Fibroblast of lung (primary cell): ENCODE measurements around the gene UBA1. TPM values are rescaled to one million over a fixed set of nuclear protein-coding genes. Genes with fewer than 3 reads are reported as not detected.

ENCODE experiments used
- DNase-seq, 2 donors: peaks; one replicate each; pipeline versions ENCODE4 v3.0.0 to v3.0.0-alpha.2; 2010; ENCODE audit warnings: low read depth in 2 of 2
- H2AFZ ChIP-seq: 2 replicates; pipeline ENCODE4 v1.5.1; 2012; ENCODE audit warnings: low read length, control low read depth, inconsistent platforms
- H3K27ac ChIP-seq: 2 replicates; pipeline ENCODE4 v1.5.1; 2011; ENCODE audit warnings: low read length, control low read depth; ENCODE audit not compliant: insufficient read depth
- H3K27me3 ChIP-seq: 2 replicates; pipeline ENCODE4 v1.5.1; 2011; ENCODE audit warnings: mild to moderate bottlenecking, low read length; ENCODE audit not compliant: control insufficient read depth, insufficient read depth
- H3K36me3 ChIP-seq: 2 replicates; pipeline ENCODE4 v1.5.1; 2011; ENCODE audit warnings: low read length; ENCODE audit not compliant: control insufficient read depth, insufficient read depth
- H3K4me1 ChIP-seq: 2 replicates; pipeline ENCODE4 v1.5.1; 2011; ENCODE audit warnings: low read length; ENCODE audit not compliant: control insufficient read depth, insufficient read depth; ENCODE audit errors: extremely low read depth
- H3K4me2 ChIP-seq: 2 replicates; pipeline ENCODE4 v1.5.1; 2011; ENCODE audit warnings: low read length, control low read depth; ENCODE audit not compliant: insufficient read depth; ENCODE audit errors: extremely low read depth
- H3K4me3 ChIP-seq, 4 experiments: fragments of 200-600 bp in 1 of 4; sonication (generic) in 1 of 4; replicated peaks in 1 of 4; 2 replicates each; pipeline ENCODE4 v1.5.1; 2011 to 2016; ENCODE audit warnings: low read length in 4 of 4, low read depth in 3 of 4, mild to moderate bottlenecking in 3 of 4, control low read depth in 2 of 4, inconsistent platforms in 1 of 4, mixed read lengths in 1 of 4; ENCODE audit not compliant: insufficient read depth in 1 of 4; ENCODE audit errors: control extremely low read depth in 1 of 4
- H3K79me2 ChIP-seq: 2 replicates; pipeline ENCODE4 v1.5.1; 2012; ENCODE audit warnings: mild to moderate bottlenecking, low read length, inconsistent platforms; ENCODE audit not compliant: control insufficient read depth, insufficient read depth
- H3K9ac ChIP-seq: 2 replicates; pipeline ENCODE4 v1.5.1; 2011; ENCODE audit warnings: mild to moderate bottlenecking, low read length, control low read depth; ENCODE audit not compliant: insufficient read depth
- H3K9me3 ChIP-seq: 2 replicates; pipeline ENCODE4 v1.5.1; 2012; ENCODE audit warnings: low read depth, low read length; ENCODE audit not compliant: control insufficient read depth, insufficient read depth
- H4K20me1 ChIP-seq: 2 replicates; pipeline ENCODE4 v1.5.1; 2011; ENCODE audit warnings: low read length; ENCODE audit not compliant: control insufficient read depth, insufficient read depth; ENCODE audit errors: extremely low read depth
- CTCF ChIP-seq, 2 donors: IDR thresholded peaks in 1 of 2; conservative IDR thresholded peaks in 1 of 2; 1 replicate in 1 of 2; 2 replicates in 1 of 2; pipeline ENCODE4 v1.5.1; 2011 to 2012; ENCODE audit warnings: low read length in 2 of 2, control low read depth in 1 of 2, inconsistent platforms in 1 of 2, low read depth in 1 of 2, mild to moderate bottlenecking in 1 of 2
- EZH2 ChIP-seq: IDR thresholded peaks from 2 replicates; pipeline ENCODE4 v1.5.1; 2012; ENCODE audit warnings: low read length, control low read depth, mild to moderate bottlenecking; ENCODE audit errors: missing control alignments
- polyA plus RNA-seq, 2 donors: library from polyadenylated mRNA; depleted of rRNA in 1 of 2; stranded (reverse) in 1 of 2; unstranded in 1 of 2; fragments of >200 nt; gene quantifications; 2 replicates each; pipeline ENCODE4 v1.2.1, GENCODE V29; 2011 to 2012; ENCODE audit warnings: missing spikeins in 1 of 2
- total RNA-seq: library from RNA; depleted of rRNA; stranded (reverse); fragments of >200 nt; gene quantifications from 2 replicates; pipeline ENCODE4 v1.2.1, GENCODE V29; 2014

The UBA1 gene
- total and polyA plus RNA-seq, 2 donors (not counting 1 experiment from before 2014, with no cell fraction given): 135 to 158 TPM

DNA sequence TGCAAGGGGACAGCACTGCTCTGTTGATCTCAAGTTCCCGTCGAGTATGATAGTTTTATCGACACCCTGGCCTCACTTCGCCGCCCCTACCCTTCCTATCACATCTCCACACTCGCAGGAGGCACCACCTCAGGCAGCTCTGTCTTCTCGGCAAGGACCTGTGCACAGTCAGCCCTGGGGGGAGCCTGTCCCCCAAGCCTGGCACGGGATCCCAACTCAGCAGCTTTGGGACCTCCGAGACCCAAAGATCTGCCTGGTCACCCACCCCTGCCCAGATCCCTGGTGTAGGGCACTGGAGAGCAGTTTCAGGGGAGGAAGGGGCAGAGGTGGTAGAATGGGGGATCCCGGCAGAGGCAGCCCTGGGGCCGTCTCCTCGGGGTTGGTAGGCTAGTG is 18.0 kb upstream of the UBA1 start:
- no peaks in the 10 kb centered on the region for H3K9me3 ChIP-seq
- no peak overlapping the region for H3K4me3 ChIP-seq
- no peak overlapping the region for H3K9ac ChIP-seq
- no peaks in the 10 kb centered on the region for H4K20me1 ChIP-seq
- no peaks in the 10 kb centered on the region for H3K27me3 ChIP-seq
- TF ChIP-seq CTCF (conservative IDR thresholded peaks at IDR 0.05 in 1 of 2, IDR thresholded peaks at IDR 0.05 in 1 of 2; ENCODE audit: low read depth in 1 of 2, low read length in 2 of 2) (no peak), EZH2 (no peak)
- no peak for DNase-seq
- no peak overlapping the region for H2AFZ ChIP-seq
- no peaks in the 10 kb centered on the region for H3K79me2 ChIP-seq
- H3K36me3 ChIP-seq: peaks cover 7% of the 10 kb centered on the region
- no peak overlapping the region for H3K4me2 ChIP-seq
- H3K4me1 ChIP-seq: no peaks in the 10 kb centered on the region
- H3K27ac ChIP-seq: no peak overlapping the region

- no peaks in the 10 kb centered on the region for H3K4me1 ChIP-seq
- H3K36me3 ChIP-seq: peaks cover 7% of the 10 kb centered on the region
- no peaks in the 10 kb centered on the region for H3K27me3 ChIP-seq
- H3K4me3 ChIP-seq: no peak overlapping the region
- H3K27ac ChIP-seq: no peak overlapping the region
- H2AFZ ChIP-seq: no peak overlapping the region
- H3K79me2 ChIP-seq: no peaks in the 10 kb centered on the region
- DNase-seq: no peak
- H3K9me3 ChIP-seq: no peaks in the 10 kb centered on the region
- no peak for TF ChIP-seq CTCF (conservative IDR thresholded peaks at IDR 0.05 in 1 of 2, IDR thresholded peaks at IDR 0.05 in 1 of 2; ENCODE audit: low read depth in 1 of 2, low read length in 2 of 2)
- TF ChIP-seq EZH2: no peak
- no peak overlapping the region for H3K9ac ChIP-seq
- H4K20me1 ChIP-seq: no peaks in the 10 kb centered on the region
- no peak overlapping the region for H3K4me2 ChIP-seq
These were observed 17.4 kb upstream of the UBA1 start for GRCh38 chrX:47176101-47176740.

- Histone ChIP-seq H3K4me3 (no peak overlapping the region), H3K79me2 (no peaks in the 10 kb centered on the region), H3K27ac (no peak overlapping the region), H3K4me1 (no peaks in the 10 kb centered on the region), H3K36me3 (peaks cover 8% of the 10 kb centered on the region), H3K9me3 (no peaks in the 10 kb centered on the region), H3K9ac (no peak overlapping the region), H3K4me2 (no peak overlapping the region), H4K20me1 (no peaks in the 10 kb centered on the region), H3K27me3 (no peaks in the 10 kb centered on the region), H2AFZ (no peak overlapping the region)
- no peak for DNase-seq
- no peak for TF ChIP-seq EZH2
- no peak for TF ChIP-seq CTCF (conservative IDR thresholded peaks at IDR 0.05 in 1 of 2, IDR thresholded peaks at IDR 0.05 in 1 of 2; ENCODE audit: low read depth in 1 of 2, low read length in 2 of 2)
These were observed 16.6 kb upstream of the UBA1 start for GRCh38 chrX:47177079-47177478.
